Thymus (tissue), 11 donors: Measurements from ENCODE around the gene RUFY3. TPM values are rescaled to one million over a fixed set of nuclear protein-coding genes. Genes with fewer than 3 reads are reported as not detected.
A peak's percentile ranks its signal among the peaks of the same experiment; 100 is the strongest.
"Not testable (repeated sequence)": the region's sequence is repeated elsewhere in the genome, so short reads cannot be mapped to it uniquely, and the experiment has no call there.

Experiments used
- DNase-seq, 9 donors: peaks; one replicate each; pipeline ENCODE4 v3.0.0-alpha.2; 2013; ENCODE audit warnings: low spot score in 9 of 9, low read depth in 6 of 9, missing footprints in 1 of 9
- H3K27ac ChIP-seq, 2 donors: one replicate each; pipeline ENCODE4 v1.5.1; 2013; ENCODE audit warnings: control low read depth in 1 of 2, low read depth in 1 of 2, low read length in 1 of 2, mild to moderate bottlenecking in 1 of 2, moderate library complexity in 1 of 2
- H3K27me3 ChIP-seq, 2 donors: one replicate each; pipeline ENCODE4 v1.5.1; 2013; ENCODE audit warnings: low read length in 1 of 2; ENCODE audit not compliant: control insufficient read depth in 2 of 2, insufficient read depth in 1 of 2
- H3K36me3 ChIP-seq, 2 donors: one replicate each; pipeline ENCODE4 v1.5.1; 2013; ENCODE audit warnings: low read length in 1 of 2, mild to moderate bottlenecking in 1 of 2, moderate library complexity in 1 of 2; ENCODE audit not compliant: control insufficient read depth in 2 of 2, insufficient read depth in 2 of 2
- H3K4me1 ChIP-seq, 2 donors: one replicate each; pipeline ENCODE4 v1.5.1; 2013; ENCODE audit warnings: low read length in 2 of 2; ENCODE audit not compliant: control insufficient read depth in 2 of 2, insufficient read depth in 2 of 2
- H3K4me3 ChIP-seq, 2 donors: one replicate each; pipeline ENCODE4 v1.5.1; 2013; ENCODE audit warnings: low read length in 2 of 2, control low read depth in 1 of 2, mild to moderate bottlenecking in 1 of 2
- H3K9me3 ChIP-seq, 2 donors: one replicate each; pipeline ENCODE4 v1.5.1; 2013; ENCODE audit warnings: low read length in 1 of 2, mild to moderate bottlenecking in 1 of 2; ENCODE audit not compliant: control insufficient read depth in 2 of 2, insufficient read depth in 1 of 2
- WGBS: extraction: QIAGEN DNeasy Blood & Tissue Kit; methylation state at CpG from one replicate; pipeline ENCODE4 v1.1.7; 2013; 5-methylcytosine and 5-hydroxymethylcytosine counted together
- polyA plus RNA-seq: library from polyadenylated mRNA; stranded (reverse); fragments of 200-250 nt; gene quantifications from one replicate; pipeline ENCODE4 v1.2.3, GENCODE V29; 2013
- total RNA-seq: library from RNA; stranded (reverse); fragments of 120-200 nt; gene quantifications from one replicate; pipeline ENCODE4 v1.2.4, GENCODE V29; 2013
- donor health status: healthy.

RUFY3 gene
- total and polyA plus RNA-seq, 2 donors: 37.3 to 75.3 TPM

GRCh38 chr4:70754990-70755688 is 33.4 kb downstream of the RUFY3 start:
- peak overlapping the region in 1 of 2 donors; percentile 29 for H3K27ac ChIP-seq
- no peaks in the 10 kb centered on the region for H3K9me3 ChIP-seq
- H3K4me3 ChIP-seq: no peak overlapping the region
- H3K27me3 ChIP-seq: no peaks in the 10 kb centered on the region
- 99% methylated on average over 10 of the region's 10 CpGs for WGBS
- DNase-seq: no peak
- H3K36me3 ChIP-seq: peaks cover 0 to 4% of the 10 kb centered on the region in 2 donors
- H3K4me1 ChIP-seq: no peaks in the 10 kb centered on the region

DNA sequence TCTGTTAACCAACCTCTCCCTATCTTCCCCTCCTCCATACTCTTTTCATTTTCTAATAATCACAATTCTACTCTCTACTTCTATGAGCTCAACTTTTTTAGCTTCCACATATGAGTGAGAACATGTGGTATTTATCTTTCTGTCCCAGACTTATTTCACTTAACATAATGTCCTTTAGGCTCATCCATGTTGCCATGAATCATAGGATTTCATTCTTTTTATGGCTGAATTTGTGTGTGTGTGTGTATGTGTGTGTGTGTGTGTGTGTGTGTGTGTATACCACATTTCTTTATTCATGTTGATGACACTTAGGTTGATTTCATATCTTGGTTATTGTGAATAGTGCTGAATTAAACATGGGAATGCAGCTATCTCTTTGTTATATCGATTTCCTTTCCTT is 37.4 kb downstream of the RUFY3 start:
- H3K27me3 ChIP-seq: no peaks in the 10 kb centered on the region
- WGBS: 97% methylated on average over 1 of the region's 1 CpG
- H3K27ac ChIP-seq: no peak overlapping the region
- no peak overlapping the region for H3K4me3 ChIP-seq
- H3K36me3 ChIP-seq: peaks cover 1 to 19% of the 10 kb centered on the region in 2 donors
- H3K9me3 ChIP-seq: no peaks in the 10 kb centered on the region
- no peaks in the 10 kb centered on the region for H3K4me1 ChIP-seq
- no peak for DNase-seq

- no peaks in the 10 kb centered on the region for H3K4me1 ChIP-seq
- H3K36me3 ChIP-seq: peaks cover 3 to 24% of the 10 kb centered on the region in 2 donors
- no peak overlapping the region for H3K4me3 ChIP-seq
- H3K27ac ChIP-seq: no peak overlapping the region
- no peaks in the 10 kb centered on the region for H3K9me3 ChIP-seq
- H3K27me3 ChIP-seq: no peaks in the 10 kb centered on the region
- peak in 1 of 9 donors; percentile 26 for DNase-seq
These were observed 37.9 kb downstream of the RUFY3 start for GRCh38 chr4:70759627-70760026.

- Histone ChIP-seq H3K27me3 (no peaks in the 10 kb centered on the region), H3K36me3 (peaks cover 8 to 34% of the 10 kb centered on the region in 2 donors), H3K4me1 (no peaks in the 10 kb centered on the region), H3K27ac (no peak overlapping the region), H3K9me3 (no peaks in the 10 kb centered on the region), H3K4me3 (no peak overlapping the region)
- no peak for DNase-seq
- 99% methylated on average over 1 of the region's 1 CpG for WGBS
These were observed 38.9 kb downstream of the RUFY3 start for GRCh38 chr4:70760662-70761061.

GRCh38 chr4:70761276-70761816 is 39.6 kb downstream of the RUFY3 start:
- H3K4me3 ChIP-seq: no peak overlapping the region
- WGBS: 98% methylated on average over 3 of the region's 3 CpGs

GRCh38 chr4:70765368-70765767 is 43.6 kb downstream of the RUFY3 start:
- Histone ChIP-seq H3K27ac (no peak overlapping the region), H3K9me3 (no peaks in the 10 kb centered on the region), H3K36me3 (peaks cover 8 to 48% of the 10 kb centered on the region in 2 donors), H3K4me1 (peaks cover 7 to 12% of the 10 kb centered on the region in 2 donors), H3K27me3 (no peaks in the 10 kb centered on the region), H3K4me3 (no peak overlapping the region)
- no peak for DNase-seq
- WGBS: 97% methylated on average over 1 of the region's 1 CpG

More at GRCh38 chr4:70761276-70761816, 39.6 kb downstream of the RUFY3 start:
- Histone ChIP-seq H3K9me3 (no peaks in the 10 kb centered on the region), H3K27me3 (no peaks in the 10 kb centered on the region), H3K4me1 (no peaks in the 10 kb centered on the region), H3K36me3 (peaks cover 8 to 35% of the 10 kb centered on the region in 2 donors), H3K27ac (no peak overlapping the region)
- no peak for DNase-seq

DNA sequence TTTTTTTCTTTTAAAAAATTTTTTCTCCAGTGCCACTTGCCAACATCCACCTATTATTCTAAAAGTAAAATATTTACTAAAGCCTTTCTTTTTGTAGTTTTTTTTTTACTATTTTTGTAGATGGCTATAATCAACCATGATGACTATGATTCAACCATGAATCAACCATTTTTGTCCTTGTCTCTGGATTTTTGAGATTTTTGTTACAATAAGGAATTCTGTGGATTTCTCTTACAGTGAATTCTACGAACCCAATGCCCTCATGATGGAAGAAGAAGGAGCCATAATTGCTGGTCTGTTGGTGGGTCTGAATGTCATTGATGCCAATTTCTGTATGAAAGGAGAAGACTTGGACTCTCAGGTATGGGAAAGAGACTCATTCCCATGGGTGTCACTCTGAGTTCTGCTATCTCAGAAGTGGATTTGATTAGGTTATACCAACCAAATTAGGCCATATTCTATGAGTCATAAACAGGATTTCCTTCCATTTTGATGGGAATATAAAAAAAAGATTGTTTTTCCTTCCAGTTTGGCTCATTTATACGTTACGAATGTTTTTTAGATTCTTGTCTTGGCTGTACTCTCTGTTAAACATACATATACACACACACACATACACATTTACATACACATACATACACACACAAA is 46.7 kb downstream of the RUFY3 start:
- WGBS: over 99% methylated on average over 3 of the region's 3 CpGs
- H3K27ac ChIP-seq: no peak overlapping the region
- DNase-seq: no peak
- H3K9me3 ChIP-seq: no peaks in the 10 kb centered on the region
- H3K36me3 ChIP-seq: peaks cover 11 to 57% of the 10 kb centered on the region in 2 donors
- H3K27me3 ChIP-seq: no peaks in the 10 kb centered on the region
- H3K4me1 ChIP-seq: peaks cover 7 to 12% of the 10 kb centered on the region in 2 donors
- H3K4me3 ChIP-seq: no peak overlapping the region

DNA sequence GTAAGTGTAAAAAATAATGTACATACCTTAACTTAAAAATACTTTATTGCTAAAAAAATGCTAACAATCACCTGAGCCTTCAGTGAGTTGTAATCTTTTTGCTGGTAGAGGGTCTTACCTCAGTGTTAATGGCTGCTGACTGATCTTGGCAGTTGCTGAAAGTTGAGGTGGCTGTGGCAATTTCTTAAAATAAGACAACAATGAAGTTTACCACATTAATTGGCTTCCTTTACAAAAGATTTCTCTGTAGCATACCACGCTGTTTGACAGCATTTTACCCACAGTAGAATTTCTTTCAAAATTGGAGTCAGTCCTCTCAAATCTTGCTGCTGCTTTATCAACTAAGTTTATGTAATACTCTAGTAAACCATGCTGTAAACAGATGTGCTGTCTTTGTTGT is 47.6 kb downstream of the RUFY3 start:
- peak in 6 of 9 donors; percentile 13 to 69 (median 33) for DNase-seq
- H3K27me3 ChIP-seq, H3K4me3 ChIP-seq, H3K9me3 ChIP-seq: not testable (repeated sequence)
- peak overlapping the region in 1 of 2 donors; percentile 45 for H3K27ac ChIP-seq
- WGBS: 11% methylated on average over 1 of the region's 1 CpG
- peaks cover 7 to 12% of the 10 kb centered on the region in 2 donors for H3K4me1 ChIP-seq
- H3K36me3 ChIP-seq: peaks cover 8 to 53% of the 10 kb centered on the region in 2 donors

- no peaks in the 10 kb centered on the region for H3K27me3 ChIP-seq
- H3K27ac ChIP-seq: no peak overlapping the region
- H3K36me3 ChIP-seq: peaks cover 6 to 38% of the 10 kb centered on the region in 2 donors
- H3K4me3 ChIP-seq: no peak overlapping the region
- 78% methylated on average over 6 of the region's 6 CpGs for WGBS
- no peaks in the 10 kb centered on the region for H3K9me3 ChIP-seq
- no peak for DNase-seq
- H3K4me1 ChIP-seq: peaks cover 7 to 12% of the 10 kb centered on the region in 2 donors
These were observed 51.3 kb downstream of the RUFY3 start for GRCh38 chr4:70772929-70773555.
